ENCODE measurements around the gene ANLN. TPM values are rescaled to one million over a fixed set of nuclear protein-coding genes. Genes with fewer than 3 reads are reported as not detected.
A peak's percentile ranks its signal among the peaks of the same experiment; 100 is the strongest.

The ANLN gene
- polyA plus RNA-seq, 3 donors = 25.0 to 30.8 (median 28.3) TPM

DNA sequence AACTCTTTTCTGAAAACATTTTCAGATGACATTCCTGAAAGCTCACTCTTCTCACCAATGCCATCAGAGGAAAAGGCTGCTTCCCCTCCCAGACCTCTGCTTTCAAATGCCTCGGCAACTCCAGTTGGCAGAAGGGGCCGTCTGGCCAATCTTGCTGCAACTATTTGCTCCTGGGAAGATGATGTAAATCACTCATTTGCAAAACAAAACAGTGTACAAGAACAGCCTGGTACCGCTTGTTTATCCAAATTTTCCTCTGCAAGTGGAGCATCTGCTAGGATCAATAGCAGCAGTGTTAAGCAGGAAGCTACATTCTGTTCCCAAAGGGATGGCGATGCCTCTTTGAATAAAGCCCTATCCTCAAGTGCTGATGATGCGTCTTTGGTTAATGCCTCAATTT is 16.5 kb downstream of the ANLN start:
- DNase-seq (ENCODE audit: low read depth in 3 of 3, low spot score in 2 of 3) = no peak

DNA sequence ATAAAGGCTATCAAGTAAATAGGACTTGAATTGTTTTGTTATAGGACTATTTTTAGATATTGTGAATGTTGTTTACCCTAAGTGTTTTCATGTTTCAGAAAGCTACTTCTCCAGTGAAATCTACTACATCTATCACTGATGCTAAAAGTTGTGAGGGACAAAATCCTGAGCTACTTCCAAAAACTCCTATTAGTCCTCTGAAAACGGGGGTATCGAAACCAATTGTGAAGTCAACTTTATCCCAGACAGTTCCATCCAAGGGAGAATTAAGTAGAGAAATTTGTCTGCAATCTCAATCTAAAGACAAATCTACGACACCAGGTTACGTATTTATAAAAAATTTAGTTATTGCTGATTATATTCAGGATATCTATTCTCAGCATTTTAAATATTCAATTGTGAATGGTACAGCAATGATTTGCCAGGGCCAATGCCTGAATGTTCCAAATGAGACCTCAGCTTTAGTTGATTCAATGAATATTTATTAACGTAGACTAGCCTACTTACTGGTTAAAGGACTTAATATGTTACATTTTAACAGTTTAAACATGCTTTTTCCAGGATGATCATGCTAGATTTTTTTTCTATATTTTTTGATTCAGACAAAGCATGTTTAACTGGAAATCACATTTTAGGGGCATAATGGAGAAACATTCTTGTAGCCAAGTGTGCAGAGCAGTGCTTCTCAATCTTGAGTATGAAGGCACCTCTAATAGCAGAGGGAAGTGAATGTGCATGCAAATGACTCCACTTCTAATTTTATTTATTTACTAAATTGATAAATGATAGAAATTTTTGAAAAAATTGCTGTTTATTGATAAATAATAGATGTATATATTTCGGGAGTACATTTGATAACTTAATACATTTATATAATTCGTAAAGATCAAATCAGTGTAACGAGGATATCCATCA is 18.2 kb downstream of the ANLN start:
- DNase-seq (ENCODE audit: low read depth in 3 of 3, low spot score in 2 of 3) = no peak

DNA sequence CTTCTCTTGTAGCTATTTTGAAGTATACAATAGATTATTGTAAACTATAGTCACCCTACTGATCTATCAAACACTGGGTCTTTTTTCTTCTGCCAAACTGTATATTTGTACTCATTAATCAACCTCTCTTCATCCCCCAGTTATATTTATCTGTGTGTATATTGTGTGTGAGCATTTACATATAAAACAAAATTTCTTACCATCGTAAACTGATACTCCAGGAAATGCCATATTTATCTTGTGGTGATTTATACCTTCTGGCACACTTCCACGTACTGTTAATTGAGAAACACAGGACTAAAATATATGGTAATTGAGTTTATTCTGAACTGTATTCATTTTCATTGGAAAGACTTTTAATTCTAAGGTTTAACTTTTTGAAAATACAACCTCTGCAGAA is 18.9 kb downstream of the ANLN start:
- no peak for DNase-seq (ENCODE audit: low read depth in 3 of 3, low spot score in 2 of 3)

DNA sequence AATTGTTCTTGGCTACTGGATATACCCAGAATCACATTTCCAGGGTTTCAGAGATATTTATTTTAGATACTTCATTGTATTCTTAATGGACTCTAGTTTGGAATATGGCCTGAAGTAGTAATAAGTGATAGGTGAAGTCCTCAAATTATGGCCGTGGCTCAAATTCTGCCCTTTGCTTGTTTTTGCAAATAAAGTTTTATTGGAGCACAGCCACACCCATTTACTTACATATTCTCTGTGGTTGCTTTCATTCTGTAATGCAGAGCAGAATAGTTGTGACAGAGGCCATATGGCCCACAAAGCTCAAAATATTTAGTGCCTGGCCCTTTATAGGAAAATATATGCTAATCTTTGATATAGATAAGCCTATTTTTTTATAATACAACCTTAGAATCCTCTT is 19.5 kb downstream of the ANLN start:
- DNase-seq (ENCODE audit: low read depth in 3 of 3, low spot score in 2 of 3) = no peak

DNA sequence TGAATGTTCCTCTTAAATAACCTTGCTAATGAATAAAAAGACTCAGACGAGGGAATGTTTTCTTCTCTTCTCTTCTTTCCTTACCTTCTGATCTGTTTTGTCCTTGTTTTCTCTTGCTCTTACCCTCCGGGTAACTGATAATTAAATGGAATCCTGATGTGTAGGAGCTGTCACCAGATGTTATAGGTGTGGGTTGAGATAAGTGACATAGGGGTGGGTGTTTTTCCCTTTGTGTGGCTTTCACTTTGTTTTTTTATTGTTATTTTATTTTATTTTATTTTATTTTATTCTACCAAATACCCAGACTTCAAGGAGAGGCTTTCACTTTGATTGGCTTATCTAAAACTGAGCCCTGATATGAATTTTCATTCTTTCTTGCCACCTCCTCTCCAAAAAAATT is 25.5 kb downstream of the ANLN start:
- DNase-seq (ENCODE audit: low read depth in 3 of 3, low spot score in 2 of 3) = no peak

DNA sequence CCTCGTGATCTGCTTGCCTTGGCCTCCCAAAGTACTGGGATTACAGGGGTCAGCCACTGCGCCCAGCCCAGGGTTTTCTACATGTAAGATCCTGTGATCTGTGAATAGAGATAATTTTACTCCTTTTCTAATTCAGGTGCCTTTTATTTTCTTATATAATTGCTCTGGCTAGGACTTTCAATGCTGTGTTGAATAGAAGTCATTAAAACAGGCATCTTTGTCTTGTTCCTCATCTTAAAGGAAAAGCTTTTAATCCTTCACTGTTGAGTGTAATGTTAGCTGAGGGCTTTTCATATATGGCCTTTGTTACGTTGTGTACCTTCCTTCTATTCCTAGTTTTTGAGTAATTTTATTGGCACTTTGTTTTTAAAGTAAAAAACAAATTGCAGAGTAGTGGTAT is 26.6 kb downstream of the ANLN start:
- DNase-seq (ENCODE audit: low read depth in 3 of 3, low spot score in 2 of 3) = no peak

DNA sequence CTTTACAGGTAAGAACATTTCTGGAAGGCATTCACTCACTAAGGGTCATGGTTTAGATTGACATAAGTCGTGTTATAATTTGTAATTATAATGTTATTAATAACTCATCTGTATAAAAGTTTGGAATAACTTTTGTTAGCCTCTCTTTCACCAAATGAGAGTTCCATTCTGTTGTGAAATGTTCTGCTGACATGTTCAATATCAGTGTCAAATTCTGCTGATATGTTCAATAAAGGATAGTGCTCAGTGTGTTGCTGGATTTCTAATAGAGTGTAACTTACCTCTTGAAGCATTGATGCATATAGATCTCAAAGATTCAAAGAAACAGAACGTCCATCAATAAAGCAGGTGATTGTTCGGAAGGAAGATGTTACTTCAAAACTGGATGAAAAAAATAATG is 30.6 kb downstream of the ANLN start:
- DNase-seq (ENCODE audit: low read depth in 3 of 3, low spot score in 2 of 3) = no peak

DNA sequence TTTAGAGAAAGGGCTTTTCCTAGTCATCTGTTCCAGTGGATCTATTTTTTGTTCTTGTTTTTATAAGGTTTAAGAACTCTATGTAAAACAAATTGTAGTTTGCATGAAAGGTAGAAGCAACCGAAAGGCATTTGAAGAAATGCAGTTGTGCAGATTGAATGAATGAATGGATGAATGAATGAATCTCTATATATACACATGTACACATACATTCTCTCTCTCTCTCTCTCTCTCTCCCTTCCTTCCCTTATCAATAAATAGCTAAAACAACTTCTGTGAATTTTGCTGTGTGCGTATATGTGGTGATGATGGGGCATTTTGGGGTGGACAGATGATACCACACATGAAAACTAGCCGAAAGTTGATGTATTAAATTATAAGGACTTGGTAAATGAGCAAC is 32.4 kb downstream of the ANLN start:
- DNase-seq (ENCODE audit: low read depth in 3 of 3, low spot score in 2 of 3) = no peak

DNA sequence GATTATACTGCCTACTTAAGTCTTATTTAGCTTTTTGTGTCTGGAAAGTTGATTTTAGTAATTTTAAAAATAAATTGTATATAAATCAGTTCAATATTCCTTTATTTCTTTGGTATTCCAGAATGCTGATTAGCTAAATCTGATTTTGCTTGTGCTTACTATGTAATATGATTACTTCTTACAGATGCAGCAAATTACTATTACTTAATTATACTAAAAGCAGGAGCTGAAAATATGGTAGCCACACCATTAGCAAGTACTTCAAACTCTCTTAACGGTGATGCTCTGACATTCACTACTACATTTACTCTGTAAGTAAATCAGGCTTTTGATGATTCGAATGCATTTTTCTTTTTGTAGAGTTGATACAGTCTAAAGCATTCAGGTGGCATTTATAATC is 34.0 kb downstream of the ANLN start:
- DNase-seq (ENCODE audit: low read depth in 3 of 3, low spot score in 2 of 3) = no peak

DNA sequence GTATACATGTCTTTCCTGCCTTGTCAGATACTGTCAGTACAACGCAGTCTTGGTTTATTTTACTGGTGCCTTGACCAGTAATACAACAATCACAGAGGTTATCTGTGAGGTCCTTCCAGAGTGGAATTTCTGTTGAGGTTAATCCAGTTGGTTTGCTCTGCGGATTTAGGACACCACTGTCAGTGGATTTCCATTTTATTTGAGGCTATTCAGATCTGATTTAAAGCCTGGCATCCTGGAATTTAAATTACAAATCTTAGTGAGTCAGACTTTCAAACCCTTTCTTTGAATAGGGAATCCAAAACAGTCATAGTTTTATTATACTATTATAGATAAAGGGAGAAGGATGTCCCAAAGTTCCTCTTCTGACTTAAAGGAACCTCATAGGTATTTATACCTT is 40.5 kb downstream of the ANLN start:
- DNase-seq (ENCODE audit: low read depth in 3 of 3, low spot score in 2 of 3) = no peak

DNA sequence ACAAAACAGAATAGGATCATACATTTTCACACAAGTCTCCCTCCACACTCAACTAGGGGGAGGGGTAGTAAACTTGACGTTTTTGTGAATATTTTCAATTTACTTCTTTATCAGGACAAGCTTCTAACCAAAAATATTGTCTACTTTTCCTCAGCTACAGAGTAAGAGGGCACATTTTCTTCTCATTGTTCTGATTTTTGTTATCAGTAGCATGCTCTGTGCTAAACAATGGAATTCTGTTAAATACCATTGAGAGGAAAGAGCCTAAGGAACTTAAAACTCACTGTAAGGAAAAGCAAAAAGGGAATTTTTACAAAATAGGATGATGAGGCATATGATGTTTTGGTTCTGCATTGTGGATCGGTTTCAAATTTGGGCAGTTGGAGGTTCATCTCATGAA is 41.2 kb downstream of the ANLN start:
- DNase-seq (ENCODE audit: low read depth in 3 of 3, low spot score in 2 of 3) = no peak

DNA sequence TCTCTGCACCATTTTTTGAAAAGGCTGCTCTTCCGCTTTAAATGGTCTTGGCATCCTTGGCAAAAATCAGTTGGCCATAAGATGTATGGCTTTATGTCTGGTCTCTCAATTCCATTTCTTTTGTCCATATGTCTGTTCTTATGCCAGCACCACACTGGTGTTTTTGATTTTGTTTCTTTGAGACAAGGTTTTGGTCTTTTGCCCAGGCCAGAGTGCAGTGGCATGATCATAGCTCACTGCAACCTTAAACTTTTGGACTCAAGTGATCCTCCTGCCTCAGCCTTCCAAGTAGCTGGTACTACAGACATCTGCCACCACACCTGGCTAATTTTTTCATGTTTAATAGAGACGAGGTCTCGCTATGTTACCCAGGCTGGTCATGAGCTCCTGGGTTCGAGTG is 48.5 kb downstream of the ANLN start:
- no peak for DNase-seq (ENCODE audit: low read depth in 3 of 3, low spot score in 2 of 3)

DNA sequence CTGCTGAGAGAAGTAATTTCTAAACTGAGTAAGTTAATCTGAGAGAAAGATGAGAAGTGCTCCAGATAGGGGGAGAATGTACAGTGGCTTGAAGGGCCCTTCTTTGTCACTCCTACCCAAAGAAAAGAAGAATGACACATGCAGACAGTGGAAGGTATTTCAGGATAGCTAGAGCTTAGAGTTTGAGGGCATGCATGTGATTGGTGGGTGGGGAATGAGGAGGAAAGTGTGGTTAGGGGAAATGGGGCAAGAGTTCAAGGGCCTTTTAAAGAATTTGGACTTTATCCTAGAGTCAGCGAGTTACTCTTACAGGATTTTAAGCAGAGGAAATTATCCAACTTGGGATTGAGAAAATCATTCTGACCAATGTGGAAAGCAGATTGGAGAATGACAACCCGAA is 50.0 kb downstream of the ANLN start:
- DNase-seq (ENCODE audit: low read depth in 3 of 3, low spot score in 2 of 3) = no peak

DNA sequence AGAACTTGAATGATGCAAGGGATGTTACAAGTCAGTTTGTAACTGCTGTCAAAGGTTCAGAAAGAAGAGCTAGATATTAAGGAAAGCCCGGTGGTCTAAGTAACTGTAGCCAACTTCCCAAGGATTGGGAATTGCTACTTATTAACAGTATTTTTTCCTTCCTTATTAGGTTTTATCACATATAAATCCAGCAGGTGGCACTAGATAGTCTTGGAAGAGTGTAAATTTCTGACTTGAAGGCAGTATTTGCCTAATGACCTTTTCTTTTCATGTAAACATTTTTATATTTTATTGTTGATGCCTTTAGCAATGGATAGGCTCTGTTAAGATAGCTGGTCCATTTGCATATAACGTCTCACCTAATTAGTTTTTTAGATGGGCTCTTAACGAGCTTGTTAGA is 51.2 kb downstream of the ANLN start:
- peak in 1 of 3 donors; percentile 10 for DNase-seq (ENCODE audit: low read depth in 3 of 3, low spot score in 2 of 3)

DNA sequence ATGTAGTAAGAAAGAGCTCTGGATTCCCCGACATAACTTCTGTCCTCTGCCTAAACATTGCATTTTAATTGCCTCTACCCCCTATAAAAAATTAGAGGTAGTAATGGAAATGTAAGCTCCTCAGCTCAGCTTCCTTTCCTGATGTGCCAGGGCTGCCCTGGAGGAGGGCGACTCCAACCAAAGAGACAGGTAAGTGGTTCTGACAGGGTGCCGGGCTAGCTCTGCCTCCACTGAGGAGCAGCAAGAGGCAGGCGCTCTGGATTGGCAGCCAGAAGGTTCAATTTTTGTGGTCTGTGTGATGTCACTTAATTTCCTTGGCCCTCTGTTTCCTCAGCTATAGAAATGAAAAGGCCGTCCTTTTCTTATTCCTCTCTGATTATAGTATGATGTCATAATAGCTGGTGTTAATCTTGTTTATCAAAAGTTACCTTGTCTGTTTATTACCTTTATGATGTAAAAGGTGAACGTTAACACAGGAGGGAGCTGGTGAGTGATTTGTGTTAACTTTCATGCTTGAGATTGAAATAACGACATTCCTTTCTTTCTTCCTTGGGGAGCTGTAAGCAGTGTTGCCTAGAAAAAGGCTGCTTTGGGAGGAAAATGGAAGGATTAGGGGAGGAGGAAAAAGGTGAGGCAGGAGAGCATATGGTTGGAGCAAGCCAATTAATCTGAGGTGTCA is 51.8 kb downstream of the ANLN start:
- no peak for DNase-seq (ENCODE audit: low read depth in 3 of 3, low spot score in 2 of 3)

DNA sequence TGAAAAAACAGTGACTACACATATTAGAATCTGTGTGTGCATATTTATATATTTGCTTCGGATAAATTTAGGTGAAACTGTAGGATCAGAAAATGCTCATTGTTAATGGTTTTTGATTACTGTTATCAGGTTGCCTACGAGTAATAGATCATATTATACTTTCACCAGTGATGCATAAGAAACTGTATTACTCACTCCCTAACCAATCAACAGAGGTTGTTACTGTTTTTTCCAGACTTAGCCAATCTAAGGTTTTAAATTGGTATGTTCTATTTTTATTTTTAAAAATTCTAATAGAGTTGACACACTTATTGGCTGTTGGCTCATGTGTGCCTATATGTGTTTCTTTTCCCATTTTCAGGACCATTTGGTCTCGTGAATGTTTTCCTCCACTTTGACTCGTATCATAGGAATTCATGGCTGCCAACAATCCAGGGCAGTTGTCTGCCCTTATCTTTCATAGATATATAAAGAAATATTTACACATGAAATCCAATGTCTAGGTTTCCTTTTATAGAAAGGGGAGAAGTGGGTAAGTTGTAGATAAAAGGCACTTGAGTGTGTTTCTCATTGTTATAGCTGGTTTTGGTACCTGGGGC is 59.2 kb downstream of the ANLN start:
- no peak for DNase-seq (ENCODE audit: low read depth in 3 of 3, low spot score in 2 of 3)

DNA sequence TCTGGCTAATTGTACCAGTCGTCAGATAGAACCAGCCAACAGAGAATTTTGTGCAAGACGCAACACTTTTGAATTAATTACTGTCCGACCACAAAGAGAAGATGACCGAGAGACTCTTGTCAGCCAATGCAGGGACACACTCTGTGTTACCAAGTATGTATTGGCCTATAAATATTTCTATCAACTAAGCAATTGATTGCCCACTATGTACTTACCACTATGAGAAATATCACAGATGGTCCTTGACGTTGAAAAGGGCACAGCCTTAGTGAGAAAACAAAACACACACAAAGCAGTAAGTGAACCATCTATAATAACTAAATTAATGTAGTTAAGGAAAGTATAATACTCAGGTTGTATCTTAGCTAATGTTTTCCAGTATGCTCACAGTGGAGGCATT is 60.0 kb downstream of the ANLN start:
- DNase-seq (ENCODE audit: low read depth in 3 of 3, low spot score in 2 of 3) = no peak

DNA sequence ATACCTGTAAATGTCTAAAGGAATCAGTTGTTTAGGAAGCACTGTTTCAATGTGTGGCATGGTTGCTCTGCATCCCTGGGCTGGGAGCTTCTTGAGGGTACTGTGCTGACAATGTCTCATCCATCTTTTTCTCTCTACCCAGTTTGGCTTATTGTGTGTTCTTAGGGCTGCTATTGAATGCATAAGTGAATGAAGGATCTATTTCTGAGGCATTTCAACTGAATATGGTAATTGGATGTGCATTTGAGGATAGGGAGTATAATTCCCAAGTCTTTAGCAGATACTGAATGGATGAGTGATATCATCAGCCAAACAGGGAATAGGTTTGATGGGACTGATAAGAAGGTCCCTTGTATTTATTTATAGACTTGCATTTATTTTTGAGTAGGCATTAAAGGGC is 64.1 kb downstream of the ANLN start:
- DNase-seq (ENCODE audit: low read depth in 3 of 3, low spot score in 2 of 3) = no peak

DNA sequence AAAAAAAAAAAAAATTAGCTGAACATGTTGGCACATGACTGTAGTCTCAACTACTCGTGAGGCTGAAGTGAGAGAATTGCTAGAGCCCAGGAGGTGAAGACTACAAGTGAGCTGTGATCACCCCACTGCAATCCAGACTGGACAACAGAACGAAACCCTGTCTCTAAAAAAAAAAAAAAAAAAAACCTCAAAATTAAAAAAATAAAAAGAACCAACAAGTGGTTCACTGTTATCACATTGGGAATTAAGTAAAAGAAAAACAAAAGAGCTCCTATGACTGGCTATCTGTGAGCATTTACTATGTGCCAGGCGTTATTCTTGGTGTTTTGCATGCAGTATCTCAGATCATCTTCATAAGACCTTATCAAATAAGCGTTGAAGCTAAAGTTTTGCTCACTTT is 66.0 kb downstream of the ANLN start:
- no peak for DNase-seq (ENCODE audit: low read depth in 3 of 3, low spot score in 2 of 3)

DNA sequence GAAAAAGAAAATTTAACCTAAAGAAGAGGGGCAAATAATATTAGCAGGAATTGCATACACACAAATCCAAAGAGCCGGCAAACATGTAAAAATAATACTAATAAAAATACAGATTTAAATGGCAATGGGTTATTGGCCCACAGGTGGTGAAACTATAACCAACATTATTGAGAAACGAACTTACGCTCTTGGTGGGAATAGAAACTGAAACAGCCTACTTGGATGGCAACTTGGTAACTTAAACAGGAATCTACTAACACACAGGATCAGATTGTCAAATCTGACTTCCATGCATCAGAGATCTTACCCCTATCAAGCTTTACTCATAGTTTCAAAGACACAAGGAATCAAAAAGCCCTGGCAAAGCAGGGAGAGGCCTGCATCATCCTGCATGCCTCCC is 66.5 kb downstream of the ANLN start:
- no peak for DNase-seq (ENCODE audit: low read depth in 3 of 3, low spot score in 2 of 3)

DNA sequence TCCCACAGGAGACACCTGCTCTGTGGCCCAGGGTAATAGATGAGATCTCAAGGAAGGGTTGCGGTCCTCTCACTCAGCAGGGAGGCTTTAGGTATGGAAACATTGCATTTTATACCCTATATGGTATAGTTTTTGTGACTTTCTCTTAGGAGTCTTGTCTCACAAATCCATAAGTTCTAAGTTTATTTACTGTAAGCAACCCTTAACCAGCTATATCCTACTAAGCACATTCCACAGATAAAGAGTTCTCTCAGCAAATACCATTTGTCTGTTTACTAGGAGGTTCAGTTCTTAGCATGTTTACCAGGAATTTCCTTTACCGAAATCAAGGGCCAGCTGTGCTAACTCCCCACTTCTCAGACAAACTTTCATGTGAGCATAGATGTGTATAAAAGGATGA is 66.9 kb downstream of the ANLN start:
- DNase-seq (ENCODE audit: low read depth in 3 of 3, low spot score in 2 of 3) = no peak
